Activated CD8-positive, alpha-beta T cell treated with anti-CD3 and anti-CD28 coated beads, Interleukin-2, amount 10 ng/mL, durations not matched to agents 7 days and 5 days (primary cell): ENCODE data around the gene KLHDC3. TPM values are rescaled to one million over a fixed set of nuclear protein-coding genes. Genes with fewer than 3 reads are reported as not detected.

Experiments
- ATAC-seq: fragments of 150-1000 bp; cut with Tn5 transposase; one replicate; pipeline ENCODE4 v1.10.0; 2021; ENCODE audit warnings: moderate library complexity
- CTCF ChIA-PET: fragments of 350-600 bp; sonication (Branson Sonifier 250); formaldehyde crosslinking; loops from one replicate; lab custom pipeline; 2021; ENCODE audit warnings: antibody characterized with exemption; lab: Charles Lee
- POLR2A ChIA-PET: fragments of 350-600 bp; sonication (Branson Sonifier 250); formaldehyde crosslinking; loops from one replicate; lab custom pipeline; 2021; ENCODE audit warnings: antibody characterized with exemption; lab: Charles Lee
- DNase-seq: peaks from one replicate; pipeline ENCODE4 v3.0.0-alpha.2; 2020
- H3K27ac Mint-ChIP-seq: one replicate; pipeline ENCODE4 v1.8.0; 2021; ENCODE audit warnings: mild to moderate bottlenecking, mixed read lengths
- H3K27me3 Mint-ChIP-seq: one replicate; pipeline ENCODE4 v1.8.0; 2021; ENCODE audit warnings: low read depth, mixed read lengths
- H3K36me3 Mint-ChIP-seq: one replicate; pipeline ENCODE4 v1.8.0; 2021; ENCODE audit warnings: low read depth, mixed read lengths
- H3K4me1 Mint-ChIP-seq: one replicate; pipeline ENCODE4 v1.8.0; 2021; ENCODE audit warnings: low read depth, mixed read lengths
- H3K4me3 Mint-ChIP-seq: one replicate; pipeline ENCODE4 v1.8.0; 2021; ENCODE audit warnings: mild to moderate bottlenecking, mixed read lengths
- H3K9me3 Mint-ChIP-seq: one replicate; pipeline ENCODE4 v1.8.0; 2022; ENCODE audit warnings: mixed read lengths; ENCODE audit not compliant: insufficient read depth
- total RNA-seq, 2 experiments: library from RNA; stranded (reverse); gene quantifications; one replicate each; pipeline ENCODE4 v1.2.3, GENCODE V29; 2021

The KLHDC3 gene
- total RNA-seq: 10 to 100 TPM; 75.4 to 76.0 TPM

- Mint-ChIP-seq H3K36me3 (peaks cover 62% of the 10 kb centered on the region), H3K27ac (peak within 1 kb of the TSS; percentile 90), H3K4me3 (peak within 1 kb of the TSS; percentile 97), H3K9me3 (no peaks in the 10 kb centered on the region), H3K4me1 (peaks cover 43% of the 10 kb centered on the region), H3K27me3 (no peaks in the 10 kb centered on the region)
- CTCF ChIA-PET: interaction anchor here (0.8 to 3.3 kb wide), 8 partner anchors 11 to 130 kb away, joined by 3 to 24 read pairs (median 3); partner anchors contain the start of genes CUL7 and MRPL2
- POLR2A ChIA-PET: interaction anchor here (0.9 to 4.5 kb wide), 10 partner anchors 8 to 85 kb away, joined by 3 to 22 read pairs (median 4); partner anchors contain the start of genes CNPY3, KLC4, MRPL2 and PEX6
- DNase-seq: peak; percentile 100
- peak; percentile 95 for ATAC-seq
Observed at GRCh38 chr6:43013843-43014433, at the start of gene KLHDC3, which contains the start of gene MEA1. Gene KLHDC3, plus strand, starts transcription at chr6:43014249. Its CDS starts 2,944 bp downstream, at chr6:43017193. Gene MEA1, minus strand, starts transcription at chr6:43013946. Its CDS starts 133 bp downstream, at chr6:43013813.

GRCh38 chr6:42966571-42966970 lies 47.5 kb upstream of the KLHDC3 start:
- DNase-seq (no peak), ATAC-seq (no peak)
- no peaks in the 10 kb centered on the region for H3K27me3 Mint-ChIP-seq
- H3K4me3 Mint-ChIP-seq: no peak overlapping the region
- no peak overlapping the region for H3K27ac Mint-ChIP-seq
- CTCF ChIA-PET: no interaction called here
- no peaks in the 10 kb centered on the region for H3K9me3 Mint-ChIP-seq
- POLR2A ChIA-PET: interaction anchor here (0.8 kb wide), 1 partner anchor 27 kb away, joined by 3 read pairs; no protein-coding TSS in a partner anchor
- peaks cover 8% of the 10 kb centered on the region for H3K36me3 Mint-ChIP-seq
- H3K4me1 Mint-ChIP-seq: peaks cover 5% of the 10 kb centered on the region

GRCh38 chr6:42967228-42967627 lies 46.8 kb upstream of the KLHDC3 start:
- peaks cover 7% of the 10 kb centered on the region for H3K4me1 Mint-ChIP-seq
- ChIA-PET CTCF (no interaction called here), POLR2A (interaction anchor here (0.6 kb wide), 1 partner anchor 369 kb away, joined by 3 read pairs; no protein-coding TSS in a partner anchor)
- no peak overlapping the region for H3K4me3 Mint-ChIP-seq
- DNase-seq (no peak), ATAC-seq (no peak)
- no peaks in the 10 kb centered on the region for H3K9me3 Mint-ChIP-seq
- H3K36me3 Mint-ChIP-seq: peaks cover 6% of the 10 kb centered on the region
- no peak overlapping the region for H3K27ac Mint-ChIP-seq
- no peaks in the 10 kb centered on the region for H3K27me3 Mint-ChIP-seq

- H3K9me3 Mint-ChIP-seq: no peaks in the 10 kb centered on the region
- POLR2A ChIA-PET: interaction anchor here (0.6 kb wide), 1 partner anchor 370 kb away, joined by 3 read pairs; no protein-coding TSS in a partner anchor
- H3K27me3 Mint-ChIP-seq: no peaks in the 10 kb centered on the region
- peaks cover 7% of the 10 kb centered on the region for H3K4me1 Mint-ChIP-seq
- CTCF ChIA-PET: no interaction called here
- H3K4me3 Mint-ChIP-seq: no peak overlapping the region
- ATAC-seq (no peak), DNase-seq (no peak)
- H3K36me3 Mint-ChIP-seq: peaks cover 3% of the 10 kb centered on the region
- peak overlapping the region; percentile 30 for H3K27ac Mint-ChIP-seq
Observed at GRCh38 chr6:42968126-42968701, 45.8 kb upstream of the KLHDC3 start.

- POLR2A ChIA-PET: no interaction called here
- peaks cover 7% of the 10 kb centered on the region for H3K4me1 Mint-ChIP-seq
Observed at GRCh38 chr6:42968783-42969182, 45.3 kb upstream of the KLHDC3 start.

GRCh38 chr6:42969431-42969830 lies 44.6 kb upstream of the KLHDC3 start:
- no peak overlapping the region for H3K4me3 Mint-ChIP-seq
- peaks cover 8% of the 10 kb centered on the region for H3K36me3 Mint-ChIP-seq
- peaks cover 5% of the 10 kb centered on the region for H3K4me1 Mint-ChIP-seq
- ChIA-PET CTCF (no interaction called here), POLR2A (no interaction called here)
- no peak for DNase-seq
- no peaks in the 10 kb centered on the region for H3K27me3 Mint-ChIP-seq
- H3K27ac Mint-ChIP-seq: no peak overlapping the region
- no peaks in the 10 kb centered on the region for H3K9me3 Mint-ChIP-seq
- ATAC-seq: no peak

More at GRCh38 chr6:42968783-42969182, 45.3 kb upstream of the KLHDC3 start:
- Mint-ChIP-seq H3K27me3 (no peaks in the 10 kb centered on the region), H3K4me3 (no peak overlapping the region), H3K27ac (peak overlapping the region; percentile 30), H3K9me3 (no peaks in the 10 kb centered on the region), H3K36me3 (peaks cover 5% of the 10 kb centered on the region)
- ATAC-seq (no peak), DNase-seq (no peak)
- CTCF ChIA-PET: no interaction called here

- CTCF ChIA-PET: no interaction called here
- POLR2A ChIA-PET: no interaction called here
Observed at GRCh38 chr6:42969934-42970333, 44.1 kb upstream of the KLHDC3 start.

GRCh38 chr6:42970871-42971612 lies 43.0 kb upstream of the KLHDC3 start:
- H3K4me1 Mint-ChIP-seq: peaks cover 8% of the 10 kb centered on the region
- H3K9me3 Mint-ChIP-seq: no peaks in the 10 kb centered on the region
- ChIA-PET CTCF (interaction anchor here (1.0 to 1.3 kb wide), 2 partner anchors 11 to 37 kb away, joined by 3 to 4 read pairs; partner anchors contain the start of gene GNMT), POLR2A (interaction anchor here (1.0 to 1.4 kb wide), 3 partner anchors 42 to 80 kb away, joined by 3 read pairs; partner anchors contain the start of genes CNPY3, KLHDC3 and MEA1)
- H3K36me3 Mint-ChIP-seq: peaks cover 5% of the 10 kb centered on the region
- H3K27ac Mint-ChIP-seq: no peak overlapping the region
- no peak for ATAC-seq
- H3K4me3 Mint-ChIP-seq: no peak overlapping the region
- no peak for DNase-seq
- no peaks in the 10 kb centered on the region for H3K27me3 Mint-ChIP-seq

More at GRCh38 chr6:42969934-42970333, 44.1 kb upstream of the KLHDC3 start:
- H3K27me3 Mint-ChIP-seq: no peaks in the 10 kb centered on the region
- H3K4me1 Mint-ChIP-seq: peaks cover 5% of the 10 kb centered on the region
- DNase-seq: no peak
- H3K4me3 Mint-ChIP-seq: no peak overlapping the region
- ATAC-seq: no peak
- H3K27ac Mint-ChIP-seq: no peak overlapping the region
- H3K36me3 Mint-ChIP-seq: peaks cover 5% of the 10 kb centered on the region
- no peaks in the 10 kb centered on the region for H3K9me3 Mint-ChIP-seq

GRCh38 chr6:42971746-42972327 lies 42.2 kb upstream of the KLHDC3 start:
- Mint-ChIP-seq H3K4me1 (peaks cover 16% of the 10 kb centered on the region), H3K4me3 (no peak overlapping the region), H3K27ac (no peak overlapping the region), H3K36me3 (peaks cover 8% of the 10 kb centered on the region), H3K27me3 (no peaks in the 10 kb centered on the region), H3K9me3 (no peaks in the 10 kb centered on the region)
- ATAC-seq (no peak), DNase-seq (no peak)
- ChIA-PET CTCF (interaction anchor here (1.0 to 1.3 kb wide), 2 partner anchors 12 to 37 kb away, joined by 3 to 4 read pairs; partner anchors contain the start of gene GNMT), POLR2A (interaction anchor here (1.0 to 1.4 kb wide), 2 partner anchors 42 to 81 kb away, joined by 3 read pairs; partner anchors contain the start of genes KLHDC3 and MEA1)

- Mint-ChIP-seq H3K4me3 (no peak overlapping the region), H3K36me3 (peaks cover 20% of the 10 kb centered on the region), H3K4me1 (peaks cover 21% of the 10 kb centered on the region), H3K9me3 (no peaks in the 10 kb centered on the region), H3K27me3 (no peaks in the 10 kb centered on the region), H3K27ac (no peak overlapping the region)
- ATAC-seq: no peak
- CTCF ChIA-PET: no interaction called here
- POLR2A ChIA-PET: interaction anchor here (0.7 to 2.3 kb wide), 4 partner anchors 8 to 60 kb away, joined by 3 to 9 read pairs (median 3); partner anchors contain the start of gene PPP2R5D
- DNase-seq: no peak
Observed at GRCh38 chr6:42973926-42974325, 40.1 kb upstream of the KLHDC3 start.

- no peak for DNase-seq
- no peak for ATAC-seq
- Mint-ChIP-seq H3K4me1 (peaks cover 30% of the 10 kb centered on the region), H3K27ac (no peak overlapping the region), H3K27me3 (no peaks in the 10 kb centered on the region), H3K4me3 (no peak overlapping the region), H3K36me3 (peaks cover 20% of the 10 kb centered on the region), H3K9me3 (no peaks in the 10 kb centered on the region)
- ChIA-PET CTCF (no interaction called here), POLR2A (interaction anchor here (2.3 kb wide), 1 partner anchor 9 kb away, joined by 9 read pairs; the partner anchor contains the start of gene PPP2R5D)
Observed at GRCh38 chr6:42974919-42975505, 39.0 kb upstream of the KLHDC3 start.
